Eye (tissue), 1 donor: ENCODE results near the gene GRK5.

Experiments used
- DNase-seq: peaks from one replicate; pipeline ENCODE4 v3.0.0-alpha.2; 2015

The GRK5 gene

DNA sequence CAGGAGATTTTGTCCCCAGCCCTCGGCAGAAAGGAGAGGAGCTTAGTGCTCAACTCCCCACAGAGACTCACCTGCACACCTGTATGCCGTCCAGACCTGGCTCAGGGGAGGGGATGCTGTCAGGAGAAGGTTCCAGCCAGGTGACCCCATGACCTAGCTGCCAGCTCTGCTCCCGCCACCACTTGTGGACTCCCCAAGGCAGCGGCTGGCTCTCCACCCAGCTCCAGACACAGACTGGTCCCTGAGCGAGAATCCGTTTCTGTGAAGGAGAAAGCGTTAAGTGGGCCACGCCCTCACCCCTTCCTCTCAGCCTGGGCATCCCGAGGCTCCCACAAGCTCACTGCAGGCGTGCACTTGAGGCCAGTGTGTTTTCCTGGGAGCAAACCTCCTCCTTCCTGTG, 258.7 kb downstream of the GRK5 start:
- no peak for DNase-seq

- no peak for DNase-seq
These were observed 259.3 kb downstream of the GRK5 start for GRCh38 chr10:119466655-119467054.

- no peak for DNase-seq
These were observed 261.4 kb downstream of the GRK5 start for GRCh38 chr10:119468542-119469324.

DNA sequence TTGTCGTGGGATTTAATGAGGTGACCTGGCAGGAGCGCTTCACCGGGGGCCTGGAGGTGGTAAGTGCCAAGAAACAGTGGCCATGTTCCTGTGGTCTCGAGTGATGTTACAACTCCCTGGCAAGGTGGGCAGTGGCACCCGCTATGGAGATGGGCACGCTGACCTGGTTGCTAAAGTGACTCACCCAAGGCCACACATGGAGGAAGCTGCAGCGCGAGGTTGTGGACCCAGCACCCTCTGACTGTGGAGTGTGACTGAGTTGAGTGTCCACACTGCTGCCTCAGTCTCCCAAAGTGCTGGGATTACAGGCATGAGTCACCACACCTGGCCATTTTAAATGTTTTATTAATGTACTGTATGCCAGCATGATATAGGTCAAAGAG, 261.9 kb downstream of the GRK5 start:
- no peak for DNase-seq

- peak; percentile 15 for DNase-seq
These were observed 262.5 kb downstream of the GRK5 start for GRCh38 chr10:119469846-119470245.

DNA sequence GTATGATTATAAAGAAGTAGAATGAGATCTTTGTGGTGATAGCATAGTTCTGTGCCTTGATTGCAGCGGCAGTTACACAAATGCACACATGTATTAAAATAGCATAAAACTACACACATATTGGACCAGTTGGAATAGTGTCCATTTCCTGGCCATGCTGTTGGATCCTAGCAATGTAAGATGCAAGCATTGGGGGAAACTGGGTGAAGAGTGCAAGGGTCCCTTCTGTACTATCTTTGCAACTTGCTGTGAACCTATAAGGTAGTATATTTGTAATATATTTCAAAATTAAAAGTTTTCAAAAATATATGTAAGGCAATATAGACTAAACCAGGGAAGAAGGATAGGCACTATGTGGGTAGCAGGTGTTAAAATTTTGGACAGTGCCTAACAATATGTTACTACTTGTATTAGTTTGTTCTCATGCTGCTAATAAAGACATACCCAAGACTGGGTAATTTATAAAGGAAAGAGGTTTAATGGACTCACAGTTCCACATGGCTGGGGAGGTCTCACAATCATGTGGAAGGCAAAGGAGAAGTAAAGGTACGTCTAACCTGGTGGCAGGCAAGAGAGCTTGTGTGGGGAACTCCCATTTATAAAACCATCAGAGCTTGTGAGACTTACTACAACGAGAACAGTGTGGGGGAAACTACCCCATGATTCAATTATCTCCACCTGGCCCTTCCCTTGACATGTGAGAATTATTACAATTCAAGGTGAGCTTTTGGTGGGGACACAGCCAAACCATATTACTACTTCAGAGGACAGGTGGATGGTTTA, 263.7 kb downstream of the GRK5 start:
- DNase-seq, result no peak

DNA sequence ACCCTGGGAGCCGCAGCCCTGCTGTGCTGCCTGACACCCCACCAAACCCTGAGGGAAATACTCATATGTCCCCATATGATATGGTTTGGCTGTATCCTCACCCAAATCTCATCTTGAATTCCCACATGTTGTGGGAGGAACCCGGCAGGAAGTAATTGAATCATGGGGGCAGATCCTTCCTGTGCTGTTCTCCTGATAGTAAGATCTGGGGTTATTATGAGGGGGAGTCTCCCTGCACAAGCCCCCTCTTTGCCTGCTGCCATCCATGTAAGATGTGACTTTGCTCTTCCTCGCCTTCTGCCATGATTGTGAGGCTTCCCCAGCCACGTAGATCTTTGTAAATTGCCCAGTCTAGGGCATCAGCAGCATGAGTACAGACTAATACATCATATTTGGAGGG, 266.4 kb downstream of the GRK5 start:
- DNase-seq, result no peak

DNA sequence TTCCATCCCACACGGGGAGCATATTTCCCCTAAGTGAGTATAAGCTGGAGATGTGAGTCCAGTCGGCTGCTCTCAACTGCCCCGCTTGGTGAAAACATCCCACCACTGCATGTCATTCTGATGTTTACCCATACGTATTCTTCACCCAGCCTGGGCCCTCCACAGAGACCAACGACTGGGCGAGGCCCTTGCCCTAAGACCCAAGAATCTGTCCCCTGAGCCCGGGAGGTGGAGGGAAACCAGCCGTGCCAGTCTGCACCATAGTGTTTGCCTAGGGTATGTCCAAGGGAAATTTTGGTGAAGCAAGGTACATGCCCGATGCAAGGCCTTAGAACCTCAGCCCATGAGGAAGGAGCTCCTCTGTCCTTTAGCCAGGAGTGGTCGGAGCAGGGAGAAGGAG, 267.2 kb downstream of the GRK5 start:
- no peak for DNase-seq

GRCh38 chr10:119477444-119477843, 270.1 kb downstream of the GRK5 start:
- DNase-seq, result no peak

- DNase-seq, result no peak
These were observed 270.9 kb downstream of the GRK5 start for GRCh38 chr10:119478111-119478802.

- no peak for DNase-seq
These were observed 271.5 kb downstream of the GRK5 start for GRCh38 chr10:119478811-119479341.

- no peak for DNase-seq
These were observed 272.2 kb downstream of the GRK5 start for GRCh38 chr10:119479532-119479931.

DNA sequence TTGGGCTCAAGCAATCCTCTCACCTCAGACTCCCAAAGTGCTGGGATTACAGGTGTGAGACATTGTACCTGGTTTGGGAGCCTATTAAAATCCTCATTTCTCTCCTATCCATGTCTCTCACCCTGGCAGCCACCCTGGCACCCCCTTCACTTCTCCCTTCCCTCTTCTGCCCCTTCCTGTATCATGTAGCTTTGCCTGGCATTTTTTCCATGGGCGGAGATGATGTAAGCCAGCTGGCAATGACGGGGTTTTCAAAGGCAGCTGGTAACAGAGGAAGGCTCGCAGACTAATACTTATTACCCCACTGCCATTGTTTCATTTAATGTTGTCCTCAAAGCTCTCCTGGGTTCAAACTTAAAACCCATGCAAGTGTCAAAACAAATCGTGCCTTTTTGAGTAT, 273.3 kb downstream of the GRK5 start:
- no peak for DNase-seq

- no peak for DNase-seq
These were observed 274.5 kb downstream of the GRK5 start for GRCh38 chr10:119481781-119482426.

GRCh38 chr10:119483001-119483400, 275.6 kb downstream of the GRK5 start:
- no peak for DNase-seq

- DNase-seq, result no peak
These were observed 276.5 kb downstream of the GRK5 start for GRCh38 chr10:119483839-119484238.

GRCh38 chr10:119488675-119489074, 281.3 kb downstream of the GRK5 start:
- no peak for DNase-seq

- no peak for DNase-seq
These were observed 282.6 kb downstream of the GRK5 start for GRCh38 chr10:119489991-119490326.

DNA sequence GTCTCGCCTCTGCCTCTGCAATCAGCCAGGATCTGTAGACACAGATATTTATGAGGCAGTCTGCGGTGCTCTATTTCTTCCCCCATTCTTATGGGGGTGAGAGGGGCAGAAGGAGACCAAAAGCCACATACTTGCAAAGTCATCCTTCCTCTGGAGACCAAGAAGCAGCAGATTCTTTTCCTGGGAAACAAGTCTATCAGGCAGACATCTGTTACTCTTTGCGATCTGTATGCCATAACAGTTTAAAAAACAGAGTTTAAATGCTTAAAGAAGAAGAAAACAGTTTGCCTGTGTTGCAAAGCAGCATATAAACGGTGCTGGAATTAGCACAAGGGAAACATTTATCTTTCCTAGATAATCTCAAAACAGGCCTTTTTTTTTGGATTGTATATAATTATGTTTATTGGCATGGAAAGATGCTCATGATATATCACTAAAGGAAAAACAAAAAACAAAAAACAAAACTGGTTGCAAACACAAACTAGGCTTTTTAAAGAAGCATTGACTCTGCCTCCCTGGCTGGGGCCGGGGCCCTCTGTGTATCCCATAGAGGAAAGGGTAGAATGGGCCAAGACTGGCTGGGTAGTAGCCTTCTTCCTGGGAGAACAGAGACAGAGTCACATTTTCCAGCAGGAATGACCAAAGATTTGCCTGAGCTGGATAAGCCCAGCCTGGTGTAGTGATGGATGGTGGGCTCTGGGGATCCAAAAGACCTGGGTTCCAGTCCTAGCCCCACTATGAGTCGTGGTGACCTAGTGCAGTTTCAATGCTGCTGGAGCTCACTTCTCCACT, 284.8 kb downstream of the GRK5 start:
- DNase-seq, result no peak

GRCh38 chr10:119493155-119493554, 285.8 kb downstream of the GRK5 start:
- DNase-seq, result no peak

GRCh38 chr10:119494236-119495020, 287.1 kb downstream of the GRK5 start:
- DNase-seq, result peak; percentile 28
